Adrenal gland (tissue), 5 donors: ENCODE measurements around the gene NARS2.

ENCODE experiments used
- POLR2A ChIP-seq, 2 donors: fragments of 450-650 bp; IDR thresholded peaks; one replicate each; pipeline ENCODE4 v1.6.1; 2017; ENCODE audit warnings: antibody characterized with exemption in 2 of 2, mild to moderate bottlenecking in 2 of 2, moderate library complexity in 1 of 2
- TF ChIP-seq, protein P1 (sequence below), 6 experiments: fragments of 450-650 bp in 4 of 6; fragments of 200-600 bp in 2 of 6; sonication (generic) in 1 of 6; IDR thresholded peaks; 1 replicate in 5 of 6; 2 replicates in 1 of 6; pipeline versions ENCODE4 v1.5.1 to v1.8.0; 2016 to 2021; ENCODE audit warnings: antibody characterized with exemption in 6 of 6, mild to moderate bottlenecking in 2 of 6, moderate library complexity in 1 of 6
- donor health status: DM: no; HTN: no; CAD: no.

DNA sequence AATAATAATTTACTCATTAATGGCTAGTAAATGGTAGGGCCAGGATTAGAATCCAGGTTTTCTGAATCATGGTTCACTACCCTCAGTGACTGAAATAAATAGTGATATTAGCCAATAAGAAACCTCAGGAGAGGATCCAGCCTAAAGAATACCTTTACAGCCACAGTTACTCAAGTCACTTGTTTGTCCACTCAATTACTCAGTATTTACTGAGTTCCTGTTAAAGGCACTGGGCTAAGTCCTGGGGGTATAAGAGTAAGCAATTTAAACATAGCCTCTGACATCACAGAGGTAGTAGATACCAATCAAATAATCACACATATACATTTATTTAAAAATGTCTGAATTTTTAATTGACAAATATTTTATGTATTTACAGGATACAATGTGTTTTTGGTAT is 100.2 kb downstream of the NARS2 start:
- no peak for TF ChIP-seq POLR2A (IDR thresholded peaks at IDR 0.05)
- TF ChIP-seq, protein P1, sequence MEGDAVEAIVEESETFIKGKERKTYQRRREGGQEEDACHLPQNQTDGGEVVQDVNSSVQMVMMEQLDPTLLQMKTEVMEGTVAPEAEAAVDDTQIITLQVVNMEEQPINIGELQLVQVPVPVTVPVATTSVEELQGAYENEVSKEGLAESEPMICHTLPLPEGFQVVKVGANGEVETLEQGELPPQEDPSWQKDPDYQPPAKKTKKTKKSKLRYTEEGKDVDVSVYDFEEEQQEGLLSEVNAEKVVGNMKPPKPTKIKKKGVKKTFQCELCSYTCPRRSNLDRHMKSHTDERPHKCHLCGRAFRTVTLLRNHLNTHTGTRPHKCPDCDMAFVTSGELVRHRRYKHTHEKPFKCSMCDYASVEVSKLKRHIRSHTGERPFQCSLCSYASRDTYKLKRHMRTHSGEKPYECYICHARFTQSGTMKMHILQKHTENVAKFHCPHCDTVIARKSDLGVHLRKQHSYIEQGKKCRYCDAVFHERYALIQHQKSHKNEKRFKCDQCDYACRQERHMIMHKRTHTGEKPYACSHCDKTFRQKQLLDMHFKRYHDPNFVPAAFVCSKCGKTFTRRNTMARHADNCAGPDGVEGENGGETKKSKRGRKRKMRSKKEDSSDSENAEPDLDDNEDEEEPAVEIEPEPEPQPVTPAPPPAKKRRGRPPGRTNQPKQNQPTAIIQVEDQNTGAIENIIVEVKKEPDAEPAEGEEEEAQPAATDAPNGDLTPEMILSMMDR (IDR thresholded peaks at IDR 0.05), result no peak
